Measurements from ENCODE around the gene MRFAP1. TPM values are rescaled to one million over a fixed set of nuclear protein-coding genes. Genes with fewer than 3 reads are reported as not detected.
"Not testable (repeated sequence)": the region's sequence is repeated elsewhere in the genome, so short reads cannot be mapped to it uniquely, and the experiment has no call there.

Gene MRFAP1
- total and polyA plus RNA-seq, 8 donors, result 256 to 399 (median 370) TPM

- no peak for TF ChIP-seq CTCF (IDR thresholded peaks at IDR 0.05)
- ATAC-seq (no peak), DNase-seq (no peak)
- no peaks in the 10 kb centered on the region for H3K36me3 ChIP-seq
- no peaks in the 10 kb centered on the region for H3K9me3 ChIP-seq
- H3K27me3 ChIP-seq, result no peaks in the 10 kb centered on the region
- H3K4me3 ChIP-seq, result no peak overlapping the region
- H3K27ac ChIP-seq, result no peak overlapping the region
- H3K4me1 ChIP-seq, result peaks cover 19 to 22% of the 10 kb centered on the region in 2 donors
- intact Hi-C loops (cut with DNase I), result no loop called here
Observed at GRCh38 chr4:6671648-6672047, 31.2 kb downstream of the MRFAP1 start.

GRCh38 chr4:6672131-6672530 lies 31.6 kb downstream of the MRFAP1 start:
- no peak overlapping the region for H3K27ac ChIP-seq
- H3K4me3 ChIP-seq, result no peak overlapping the region
- DNase-seq (no peak), ATAC-seq (no peak)
- no peak for TF ChIP-seq CTCF (IDR thresholded peaks at IDR 0.05)
- H3K9me3 ChIP-seq, result no peaks in the 10 kb centered on the region
- H3K4me1 ChIP-seq, result peaks cover 19 to 27% of the 10 kb centered on the region in 2 donors
- intact Hi-C loops (cut with DNase I), result no loop called here
- no peaks in the 10 kb centered on the region for H3K27me3 ChIP-seq
- H3K36me3 ChIP-seq, result no peaks in the 10 kb centered on the region

- intact Hi-C loops (cut with DNase I); H3K36me3 ChIP-seq; DNase-seq; H3K9me3 ChIP-seq; H3K27me3 ChIP-seq; ATAC-seq: not testable (repeated sequence)
- peak overlapping the region in 1 of 2 donors; percentile 80 for H3K4me3 ChIP-seq
- peaks cover 19 to 33% of the 10 kb centered on the region in 2 donors for H3K4me1 ChIP-seq
- peak overlapping the region in 1 of 2 donors; percentile 89 for H3K27ac ChIP-seq
Observed at GRCh38 chr4:6672541-6673190, 32.2 kb downstream of the MRFAP1 start.

- DNase-seq; H3K36me3 ChIP-seq; intact Hi-C loops (cut with DNase I); H3K27me3 ChIP-seq; H3K9me3 ChIP-seq: not testable (repeated sequence)
- Histone ChIP-seq H3K4me1 (peaks cover 19 to 35% of the 10 kb centered on the region in 2 donors), H3K27ac (peak overlapping the region; percentile 84 to 89), H3K4me3 (peak overlapping the region; percentile 59 to 80)
- ATAC-seq, result peak; percentile 9
Observed at GRCh38 chr4:6673191-6673659, 32.7 kb downstream of the MRFAP1 start.

DNA sequence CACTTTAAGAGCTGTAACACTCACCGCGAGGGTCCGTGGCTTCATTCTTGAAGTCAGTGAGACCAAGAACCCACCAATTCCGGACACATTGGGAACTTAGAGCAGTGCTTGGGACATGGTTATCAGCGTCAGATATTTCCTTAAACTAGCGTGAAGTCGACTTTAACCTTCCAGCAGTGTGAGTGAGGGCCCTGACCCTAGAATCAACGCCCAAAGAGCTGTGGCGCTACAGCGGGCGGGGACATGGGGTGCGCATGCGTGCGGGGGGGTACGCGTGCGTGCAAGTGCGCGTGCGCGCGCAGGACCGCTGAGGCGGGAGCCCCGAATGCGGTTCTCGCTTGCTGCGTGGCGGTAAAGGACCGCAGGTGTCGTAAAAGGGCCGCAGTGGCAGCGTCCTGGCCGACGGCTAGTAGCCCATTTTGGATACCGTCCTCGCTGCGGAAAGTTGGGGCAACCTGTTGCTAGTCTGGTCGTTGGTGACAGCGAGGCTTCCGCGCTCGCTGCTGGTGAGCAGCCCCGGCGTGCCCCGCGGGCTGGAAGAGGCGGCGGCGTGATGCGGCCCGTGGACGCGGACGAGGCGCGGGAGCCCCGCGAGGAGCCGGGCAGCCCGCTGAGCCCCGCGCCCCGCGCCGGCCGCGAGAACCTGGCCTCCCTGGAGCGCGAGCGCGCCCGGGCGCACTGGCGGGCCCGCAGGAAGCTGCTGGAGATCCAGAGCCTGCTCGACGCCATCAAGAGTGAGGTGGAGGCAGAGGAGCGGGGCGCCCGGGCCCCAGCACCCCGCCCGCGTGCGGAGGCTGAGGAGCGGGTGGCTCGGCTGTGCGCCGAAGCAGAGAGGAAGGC lies 33.4 kb downstream of the MRFAP1 start:
- TF ChIP-seq CTCF (IDR thresholded peaks at IDR 0.05), result no peak
- intact Hi-C loops (cut with DNase I), result no loop called here
- Histone ChIP-seq H3K27ac (peak overlapping the region; percentile 84 to 89), H3K4me1 (peaks cover 19 to 35% of the 10 kb centered on the region in 2 donors), H3K27me3 (no peaks in the 10 kb centered on the region), H3K4me3 (peak overlapping the region; percentile 59 to 80), H3K36me3 (no peaks in the 10 kb centered on the region), H3K9me3 (no peaks in the 10 kb centered on the region)
- DNase-seq (peak; percentile 89 to 98 (median 96)), ATAC-seq (peak; percentile 82)

- peaks cover 19 to 35% of the 10 kb centered on the region in 2 donors for H3K4me1 ChIP-seq
- ATAC-seq (peak; percentile 53), DNase-seq (no peak)
- intact Hi-C loops (cut with DNase I), result no loop called here
- H3K36me3 ChIP-seq, result no peaks in the 10 kb centered on the region
- H3K4me3 ChIP-seq, result peak overlapping the region; percentile 59 to 80
- no peaks in the 10 kb centered on the region for H3K27me3 ChIP-seq
- no peaks in the 10 kb centered on the region for H3K9me3 ChIP-seq
- peak in 1 of 2 donors; percentile 24 for TF ChIP-seq CTCF (IDR thresholded peaks at IDR 0.05)
- H3K27ac ChIP-seq, result peak overlapping the region; percentile 84 to 89
Observed at GRCh38 chr4:6674500-6675149, 34.1 kb downstream of the MRFAP1 start.
